Adrenal gland (tissue), 5 donors: ENCODE data around the gene NOTCH3.

Source experiments
- CTCF ChIP-seq, 6 experiments: fragments of 450-650 bp in 4 of 6; fragments of 200-600 bp in 2 of 6; sonication (generic) in 1 of 6; IDR thresholded peaks; 1 replicate in 5 of 6; 2 replicates in 1 of 6; pipeline versions ENCODE4 v1.5.1 to v1.8.0; 2016 to 2021; ENCODE audit warnings: antibody characterized with exemption in 6 of 6, mild to moderate bottlenecking in 2 of 6, moderate library complexity in 1 of 6
- POLR2A ChIP-seq, 2 donors: fragments of 450-650 bp; IDR thresholded peaks; one replicate each; pipeline ENCODE4 v1.6.1; 2017; ENCODE audit warnings: antibody characterized with exemption in 2 of 2, mild to moderate bottlenecking in 2 of 2, moderate library complexity in 1 of 2
- donor health status: DM: no; HTN: no; CAD: no.

GRCh38 chr19:15154002-15154612, 46.7 kb downstream of the NOTCH3 start:
- TF ChIP-seq CTCF (IDR thresholded peaks at IDR 0.05) (peak in 5 of 6 experiments; percentile 11 to 46 (median 32)), POLR2A (IDR thresholded peaks at IDR 0.05) (no peak)
